Measurements from ENCODE around the gene CYTL1. TPM values are rescaled to one million over a fixed set of nuclear protein-coding genes. Genes with fewer than 3 reads are reported as not detected.

CYTL1 gene
- total RNA-seq, 3 donors from 2014 or later = 0.44 to 1.9 (median 0.66) TPM

- Histone ChIP-seq H3K27ac (peak overlapping the region in 1 of 2 donors; percentile 0), H3K36me3 (no peaks in the 10 kb centered on the region)
- TF ChIP-seq CTCF (IDR thresholded peaks at IDR 0.05) = no peak
- TF ChIP-seq POLR2AphosphoS5 (IDR thresholded peaks at IDR 0.05) = no peak
- no peak for TF ChIP-seq POLR2A (IDR thresholded peaks at IDR 0.05)
These were observed 14.9 kb upstream of the CYTL1 start for GRCh38 chr4:5034206-5034605.

GRCh38 chr4:5033281-5033841 lies 14.1 kb upstream of the CYTL1 start:
- Histone ChIP-seq H3K27ac (peak overlapping the region in 1 of 2 donors; percentile 63), H3K9me3 (no peaks in the 10 kb centered on the region), H3K36me3 (no peaks in the 10 kb centered on the region), H3K27me3 (no peaks in the 10 kb centered on the region), H3K4me3 (no peak overlapping the region), H3K4me1 (no peaks in the 10 kb centered on the region)
- no peak for DNase-seq (ENCODE audit: low spot score in 2 of 2)
- TF ChIP-seq POLR2AphosphoS5 (IDR thresholded peaks at IDR 0.05) (peak in 2 of 3 donors; percentile 35 to 58), CTCF (IDR thresholded peaks at IDR 0.05) (no peak)
- intact Hi-C loops (cut with DNase I; ENCODE audit: low total_unique reads) = no loop called here

More at GRCh38 chr4:5034206-5034605, 14.9 kb upstream of the CYTL1 start:
- H3K27me3 ChIP-seq = no peaks in the 10 kb centered on the region
- no peak overlapping the region for H3K4me3 ChIP-seq
- DNase-seq (ENCODE audit: low spot score in 2 of 2) = no peak
- H3K9me3 ChIP-seq = no peaks in the 10 kb centered on the region
- intact Hi-C loops (cut with DNase I; ENCODE audit: low total_unique reads) = no loop called here
- no peaks in the 10 kb centered on the region for H3K4me1 ChIP-seq

GRCh38 chr4:5032813-5033212 lies 13.6 kb upstream of the CYTL1 start:
- H3K9me3 ChIP-seq = no peaks in the 10 kb centered on the region
- no peak for TF ChIP-seq POLR2AphosphoS5 (IDR thresholded peaks at IDR 0.05)
- TF ChIP-seq CTCF (IDR thresholded peaks at IDR 0.05) = no peak
- no peak for TF ChIP-seq POLR2A (IDR thresholded peaks at IDR 0.05)
- peak overlapping the region in 1 of 2 donors; percentile 63 for H3K27ac ChIP-seq
- intact Hi-C loops (cut with DNase I; ENCODE audit: low total_unique reads) = no loop called here
- H3K36me3 ChIP-seq = no peaks in the 10 kb centered on the region
- no peaks in the 10 kb centered on the region for H3K4me1 ChIP-seq
- no peaks in the 10 kb centered on the region for H3K27me3 ChIP-seq
- H3K4me3 ChIP-seq = no peak overlapping the region
- no peak for DNase-seq (ENCODE audit: low spot score in 2 of 2)

GRCh38 chr4:5030927-5031326 lies 11.7 kb upstream of the CYTL1 start:
- DNase-seq (ENCODE audit: low spot score in 2 of 2) = no peak
- H3K4me1 ChIP-seq = no peaks in the 10 kb centered on the region
- intact Hi-C loops (cut with DNase I; ENCODE audit: low total_unique reads) = no loop called here
- no peaks in the 10 kb centered on the region for H3K36me3 ChIP-seq
- no peaks in the 10 kb centered on the region for H3K9me3 ChIP-seq
- H3K27ac ChIP-seq = no peak overlapping the region
- no peak for TF ChIP-seq CTCF (IDR thresholded peaks at IDR 0.05)
- no peak for TF ChIP-seq POLR2AphosphoS5 (IDR thresholded peaks at IDR 0.05)
- TF ChIP-seq POLR2A (IDR thresholded peaks at IDR 0.05) = no peak
- no peak overlapping the region for H3K4me3 ChIP-seq
- no peaks in the 10 kb centered on the region for H3K27me3 ChIP-seq

GRCh38 chr4:5030221-5030620 lies 11.0 kb upstream of the CYTL1 start:
- no peak overlapping the region for H3K27ac ChIP-seq
- H3K4me3 ChIP-seq = no peak overlapping the region
- intact Hi-C loops (cut with DNase I; ENCODE audit: low total_unique reads) = no loop called here
- no peak for TF ChIP-seq POLR2A (IDR thresholded peaks at IDR 0.05)
- no peak for DNase-seq (ENCODE audit: low spot score in 2 of 2)
- H3K4me1 ChIP-seq = no peaks in the 10 kb centered on the region
- H3K36me3 ChIP-seq = no peaks in the 10 kb centered on the region
- H3K27me3 ChIP-seq = no peaks in the 10 kb centered on the region
- no peaks in the 10 kb centered on the region for H3K9me3 ChIP-seq

GRCh38 chr4:5029447-5029846 lies 10.2 kb upstream of the CYTL1 start:
- no peak overlapping the region for H3K4me3 ChIP-seq
- TF ChIP-seq POLR2A (IDR thresholded peaks at IDR 0.05) (no peak), POLR2AphosphoS5 (IDR thresholded peaks at IDR 0.05) (no peak), CTCF (IDR thresholded peaks at IDR 0.05) (no peak)
- H3K9me3 ChIP-seq = no peaks in the 10 kb centered on the region
- DNase-seq (ENCODE audit: low spot score in 2 of 2) = no peak
- H3K27me3 ChIP-seq = no peaks in the 10 kb centered on the region
- intact Hi-C loops (cut with DNase I; ENCODE audit: low total_unique reads) = no loop called here
- H3K27ac ChIP-seq = no peak overlapping the region
- no peaks in the 10 kb centered on the region for H3K36me3 ChIP-seq
- no peaks in the 10 kb centered on the region for H3K4me1 ChIP-seq

Measured in breast epithelium (tissue), 4 donors.